NT2/D1 (cell line): Measurements from ENCODE around the gene PPP1R3E.

Source experiments
- SUZ12 ChIP-seq: IDR thresholded peaks from 2 replicates; pipeline ENCODE4 v1.6.1; 2011; ENCODE audit not compliant: insufficient read length, insufficient read depth; ENCODE audit errors: extremely low read depth
- YY1 ChIP-seq: IDR thresholded peaks from 2 replicates; pipeline ENCODE4 v1.6.1; 2011; ENCODE audit not compliant: insufficient read length, insufficient read depth

DNA sequence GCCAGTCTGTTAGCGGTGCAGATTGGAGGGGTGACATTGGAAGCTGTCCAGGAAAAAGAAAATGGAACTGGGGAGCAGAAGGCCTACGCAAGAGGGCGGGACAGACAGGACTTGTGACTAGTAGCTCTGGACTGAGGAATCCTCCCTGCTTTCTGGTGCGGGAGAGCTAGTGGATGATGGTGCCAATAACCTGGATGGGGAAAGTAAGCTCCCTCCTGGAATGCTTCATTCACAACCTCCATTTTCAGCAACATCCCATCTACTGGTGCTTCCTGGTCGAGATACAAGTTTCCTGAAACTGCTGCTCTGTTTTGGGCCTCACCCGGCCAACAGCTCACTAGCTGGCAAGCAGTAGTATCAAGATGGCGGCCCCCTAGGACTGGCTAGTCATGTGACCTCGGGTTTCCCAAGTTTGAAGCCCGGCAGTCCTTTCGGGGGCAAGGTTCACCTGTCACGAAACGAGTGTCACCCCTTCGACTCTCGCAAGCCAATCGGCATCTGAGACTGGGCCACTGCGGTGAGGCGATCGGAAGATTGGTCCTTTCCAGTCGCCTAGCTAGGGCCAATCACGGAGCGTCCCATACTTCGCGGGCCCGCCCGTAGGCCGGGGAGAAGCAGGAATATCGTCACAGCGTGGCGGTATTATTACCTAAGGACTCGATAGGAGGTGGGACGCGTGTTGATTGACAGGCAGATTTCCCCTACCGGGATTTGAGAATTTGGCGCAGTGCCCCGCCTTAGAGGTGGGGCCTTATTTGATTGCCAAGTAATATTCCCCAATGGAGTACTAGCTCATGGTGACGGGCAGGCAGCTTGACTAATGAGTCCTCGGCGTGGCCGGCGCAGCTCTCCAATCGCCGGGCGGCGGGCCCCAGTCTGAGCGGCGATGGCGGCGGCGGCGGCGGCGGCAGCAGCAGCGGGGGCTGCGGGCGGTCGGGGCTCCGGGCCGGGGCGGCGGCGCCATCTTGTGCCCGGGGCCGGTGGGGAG lies 18.2 kb upstream of the PPP1R3E start, which contains the start of gene PABPN1:
- TF ChIP-seq SUZ12 (no peak), YY1 (peak; percentile 93)
